DOHH2 (cell line): Measurements from ENCODE around the gene SDS.

Experiments
- H3F3A ChIP-seq: fragments of 200-600 bp; sonication (generic), shearing (Covaris generic); 2 replicates; pipeline ENCODE4 v1.6.0; 2016; ENCODE audit warnings: antibody characterized with exemption, mild to moderate bottlenecking; ENCODE audit not compliant: control insufficient read depth, insufficient read depth
- H3K27ac ChIP-seq: fragments of 200-600 bp; sonication (generic); 2 replicates; pipeline ENCODE4 v1.5.1; 2014; ENCODE audit warnings: low read depth, mild to moderate bottlenecking, low read length, moderate library complexity
- H3K27me3 ChIP-seq: fragments of 200-600 bp; sonication (generic); 2 replicates; pipeline ENCODE4 v1.6.1; 2014; ENCODE audit warnings: mild to moderate bottlenecking, low read length, mixed read lengths; ENCODE audit not compliant: control insufficient read depth
- H3K36me3 ChIP-seq: fragments of 200-600 bp; sonication (generic); 2 replicates; pipeline ENCODE4 v1.6.1; 2014; ENCODE audit warnings: mild to moderate bottlenecking, low read length, moderate library complexity, mixed read lengths; ENCODE audit not compliant: control insufficient read depth
- H3K4me1 ChIP-seq: fragments of 200-600 bp; sonication (generic); 2 replicates; pipeline ENCODE4 v1.6.1; 2014; ENCODE audit warnings: mild to moderate bottlenecking, low read length, mixed read lengths; ENCODE audit not compliant: control insufficient read depth
- H3K4me2 ChIP-seq: fragments of 200-600 bp; sonication (generic); 2 replicates; pipeline ENCODE4 v1.6.0; 2014; ENCODE audit warnings: mild to moderate bottlenecking, low read length, moderate library complexity
- H3K4me3 ChIP-seq: fragments of 200-600 bp; sonication (generic); 2 replicates; pipeline ENCODE4 v1.5.1; 2014; ENCODE audit warnings: mild to moderate bottlenecking, low read length, mixed read lengths
- H3K79me2 ChIP-seq: fragments of 200-600 bp; sonication (generic); 2 replicates; pipeline ENCODE4 v1.6.1; 2014; ENCODE audit warnings: mild to moderate bottlenecking, low read length, mixed read lengths; ENCODE audit not compliant: control insufficient read depth
- H3K9me2 ChIP-seq: fragments of 200-600 bp; sonication (generic); replicated peaks from 2 replicates; pipeline ENCODE4 v1.6.1; 2014; ENCODE audit warnings: mild to moderate bottlenecking, low read length, mixed read lengths; ENCODE audit not compliant: control insufficient read depth
- H3K9me3 ChIP-seq: fragments of 200-600 bp; sonication (generic); 2 replicates; pipeline ENCODE4 v1.6.1; 2014; ENCODE audit warnings: antibody characterized with exemption, low read length, mixed read lengths; ENCODE audit not compliant: control insufficient read depth, insufficient read depth
- H4K20me1 ChIP-seq: fragments of 200-600 bp; sonication (generic); 2 replicates; pipeline ENCODE4 v1.6.0; 2014; ENCODE audit warnings: low read depth, mild to moderate bottlenecking, antibody characterized with exemption, low read length, moderate library complexity; ENCODE audit not compliant: control insufficient read depth, insufficient read depth
- CTCF ChIP-seq: fragments of 200-600 bp; sonication (generic); IDR thresholded peaks from one replicate; pipeline ENCODE4 v1.5.1; 2014; ENCODE audit warnings: antibody characterized with exemption, mild to moderate bottlenecking, low read depth, low read length; ENCODE audit not compliant: poor library complexity, severe bottlenecking
- EZH2phosphoT487 ChIP-seq: fragments of 200-600 bp; sonication (generic); IDR thresholded peaks from 2 replicates; pipeline ENCODE4 v1.6.1; 2017; ENCODE audit warnings: borderline replicate concordance, mild to moderate bottlenecking, antibody characterized with exemption, low read length, moderate library complexity, mixed read lengths

The SDS gene

GRCh38 chr12:113373969-113374368 lies 29.7 kb downstream of the SDS start:
- no peaks in the 10 kb centered on the region for H3K9me2 ChIP-seq
- H3K4me2 ChIP-seq = no peak overlapping the region
- no peaks in the 10 kb centered on the region for H3K79me2 ChIP-seq
- no peak for TF ChIP-seq CTCF
- TF ChIP-seq EZH2phosphoT487 = no peak
- H3F3A ChIP-seq = no peaks in the 10 kb centered on the region
- H3K9me3 ChIP-seq = no peaks in the 10 kb centered on the region
- no peaks in the 10 kb centered on the region for H3K4me1 ChIP-seq
- no peak overlapping the region for H3K4me3 ChIP-seq
- no peaks in the 10 kb centered on the region for H3K36me3 ChIP-seq
- H4K20me1 ChIP-seq = no peaks in the 10 kb centered on the region
- no peak overlapping the region for H3K27ac ChIP-seq
- H3K27me3 ChIP-seq = no peaks in the 10 kb centered on the region

- H3K27ac ChIP-seq = no peak overlapping the region
- no peaks in the 10 kb centered on the region for H4K20me1 ChIP-seq
- H3K4me1 ChIP-seq = no peaks in the 10 kb centered on the region
- no peak overlapping the region for H3K4me3 ChIP-seq
- no peaks in the 10 kb centered on the region for H3K9me2 ChIP-seq
- H3K36me3 ChIP-seq = no peaks in the 10 kb centered on the region
- no peak for TF ChIP-seq EZH2phosphoT487
- TF ChIP-seq CTCF = no peak
- H3K4me2 ChIP-seq = no peak overlapping the region
- H3K9me3 ChIP-seq = no peaks in the 10 kb centered on the region
- H3K79me2 ChIP-seq = no peaks in the 10 kb centered on the region
- no peaks in the 10 kb centered on the region for H3F3A ChIP-seq
- no peaks in the 10 kb centered on the region for H3K27me3 ChIP-seq
These were observed 30.2 kb downstream of the SDS start for GRCh38 chr12:113373440-113373839.

GRCh38 chr12:113372371-113372770 lies 31.3 kb downstream of the SDS start:
- H3K4me1 ChIP-seq = no peaks in the 10 kb centered on the region
- H3K9me3 ChIP-seq = no peaks in the 10 kb centered on the region
- H3K4me3 ChIP-seq = no peak overlapping the region
- H3K79me2 ChIP-seq = no peaks in the 10 kb centered on the region
- no peak overlapping the region for H3K4me2 ChIP-seq
- no peaks in the 10 kb centered on the region for H3F3A ChIP-seq
- no peaks in the 10 kb centered on the region for H3K27me3 ChIP-seq
- H3K36me3 ChIP-seq = no peaks in the 10 kb centered on the region
- H3K9me2 ChIP-seq = no peaks in the 10 kb centered on the region
- H3K27ac ChIP-seq = no peak overlapping the region
- TF ChIP-seq EZH2phosphoT487 = no peak
- no peaks in the 10 kb centered on the region for H4K20me1 ChIP-seq

GRCh38 chr12:113371808-113372207 lies 31.9 kb downstream of the SDS start:
- Histone ChIP-seq H3K9me2 (no peaks in the 10 kb centered on the region), H3K79me2 (no peaks in the 10 kb centered on the region), H3K4me2 (no peak overlapping the region), H3K27me3 (no peaks in the 10 kb centered on the region), H3K4me3 (no peak overlapping the region), H3K36me3 (no peaks in the 10 kb centered on the region), H3K4me1 (no peaks in the 10 kb centered on the region), H3K27ac (no peak overlapping the region), H4K20me1 (no peaks in the 10 kb centered on the region), H3K9me3 (no peaks in the 10 kb centered on the region), H3F3A (no peaks in the 10 kb centered on the region)
- TF ChIP-seq EZH2phosphoT487 = no peak
- TF ChIP-seq CTCF = no peak
